Measurements from ENCODE around the gene UPK1B. TPM values are rescaled to one million over a fixed set of nuclear protein-coding genes. Genes with fewer than 3 reads are reported as not detected.
"Not testable (repeated sequence)": the region's sequence is repeated elsewhere in the genome, so short reads cannot be mapped to it uniquely, and the experiment has no call there.

Gene UPK1B
- total RNA-seq (2014; rRNA removed; shearing (Covaris generic)) (not detected in 2 replicates), total RNA-seq (2022) (not detected in 2 replicates), Bru-seq, nascent RNA (not detected), BruChase-seq, experiment 1, labeled RNA remaining after a 6-hour chase (not detected), BruChase-seq, experiment 2, labeled RNA remaining after a 2-hour chase (not detected)
- long read RNA-seq: 0 reads

GRCh38 chr3:119173325-119173724 is at the start of gene UPK1B:
Gene UPK1B (plus strand): TSS chr3:119173598. CDS start chr3:119186742, 13,144 bp downstream.
- Histone ChIP-seq H3K27ac (ENCODE audit: low read depth, low read length, poor library complexity, severe bottlenecking) (no peak within 1 kb of the TSS), H3K4me1 (ENCODE audit: insufficient read depth, low read length, poor library complexity, severe bottlenecking) (no peaks in the 10 kb centered on the region), H3K4me3 (ENCODE audit: low read depth, low read length, poor library complexity, severe bottlenecking) (no peak within 1 kb of the TSS), H4K20me1 (ENCODE audit: insufficient read depth, low read length) (no peaks in the 10 kb centered on the region), H3K36me3 (ENCODE audit: insufficient read depth, low read length) (no peaks in the 10 kb centered on the region), H2AFZ (ENCODE audit: low read length) (no peak within 1 kb of the TSS), H3K4me2 (ENCODE audit: low read length) (no peak within 1 kb of the TSS), H3K9me2 (ENCODE audit: insufficient read depth, low read length) (no peaks in the 10 kb centered on the region), H3K9me3 (ENCODE audit: low read length) (no peaks in the 10 kb centered on the region), H3K79me2 (ENCODE audit: insufficient read depth, low read depth, low read length) (no peaks in the 10 kb centered on the region)
- no peak for DNase-seq (ENCODE audit: low spot score)
- TF ChIP-seq CTCF (conservative IDR thresholded peaks at IDR 0.05; ENCODE audit: low read length) (no peak), EZH2phosphoT487 (IDR thresholded peaks at IDR 0.05; ENCODE audit: borderline replicate concordance, low read depth, low read length) (no peak)
- CTCF ChIA-PET (ENCODE audit: unreplicated experiment): no interaction called here
- intact Hi-C loops (cut with micrococcal nuclease; ENCODE audit: unreplicated experiment): no loop called here
- no TSS peak for BruUV-seq (replicated peaks)
- POLR2A ChIA-PET: interaction anchor here (0.6 kb wide), 1 partner anchor 24 kb away, joined by 4 read pairs; no protein-coding TSS in a partner anchor

GRCh38 chr3:119125342-119125741 is 48.1 kb upstream of the UPK1B start:
- H3K4me3 ChIP-seq (ENCODE audit: low read depth, low read length, poor library complexity, severe bottlenecking): no peak overlapping the region
- H4K20me1 ChIP-seq (ENCODE audit: insufficient read depth, low read length): no peaks in the 10 kb centered on the region
- no peaks in the 10 kb centered on the region for H3K4me1 ChIP-seq (ENCODE audit: insufficient read depth, low read length, poor library complexity, severe bottlenecking)
- H3K36me3 ChIP-seq (ENCODE audit: insufficient read depth, low read length): no peaks in the 10 kb centered on the region
- no peaks in the 10 kb centered on the region for H3K9me2 ChIP-seq (ENCODE audit: insufficient read depth, low read length)
- BruUV-seq (replicated peaks): no TSS peak
- intact Hi-C loops (cut with micrococcal nuclease; ENCODE audit: unreplicated experiment): no loop called here
- no peak for DNase-seq (ENCODE audit: low spot score)
- no peaks in the 10 kb centered on the region for H3K9me3 ChIP-seq (ENCODE audit: low read length)
- H2AFZ ChIP-seq (ENCODE audit: low read length): no peak overlapping the region
- H3K4me2 ChIP-seq (ENCODE audit: low read length): no peak overlapping the region
- ChIA-PET CTCF (ENCODE audit: unreplicated experiment) (no interaction called here), POLR2A (no interaction called here)
- H3K79me2 ChIP-seq (ENCODE audit: insufficient read depth, low read depth, low read length): no peaks in the 10 kb centered on the region
- no peak overlapping the region for H3K27ac ChIP-seq (ENCODE audit: low read depth, low read length, poor library complexity, severe bottlenecking)
- TF ChIP-seq CTCF (conservative IDR thresholded peaks at IDR 0.05; ENCODE audit: low read length) (no peak), EZH2phosphoT487 (IDR thresholded peaks at IDR 0.05; ENCODE audit: borderline replicate concordance, low read depth, low read length) (no peak)

- no peak overlapping the region for H3K4me3 ChIP-seq (ENCODE audit: low read depth, low read length, poor library complexity, severe bottlenecking)
- ChIA-PET CTCF (ENCODE audit: unreplicated experiment) (no interaction called here), POLR2A (no interaction called here)
- no peak overlapping the region for H3K27ac ChIP-seq (ENCODE audit: low read depth, low read length, poor library complexity, severe bottlenecking)
- no peaks in the 10 kb centered on the region for H3K79me2 ChIP-seq (ENCODE audit: insufficient read depth, low read depth, low read length)
- BruUV-seq (replicated peaks): no TSS peak
- H3K9me2 ChIP-seq (ENCODE audit: insufficient read depth, low read length): no peaks in the 10 kb centered on the region
- no peaks in the 10 kb centered on the region for H3K9me3 ChIP-seq (ENCODE audit: low read length)
- H3K4me2 ChIP-seq (ENCODE audit: low read length): no peak overlapping the region
- intact Hi-C loops (cut with micrococcal nuclease; ENCODE audit: unreplicated experiment): no loop called here
- no peak for DNase-seq (ENCODE audit: low spot score)
- no peaks in the 10 kb centered on the region for H3K4me1 ChIP-seq (ENCODE audit: insufficient read depth, low read length, poor library complexity, severe bottlenecking)
- H3K36me3 ChIP-seq (ENCODE audit: insufficient read depth, low read length): no peaks in the 10 kb centered on the region
- TF ChIP-seq CTCF (conservative IDR thresholded peaks at IDR 0.05; ENCODE audit: low read length): no peak
- no peak for TF ChIP-seq EZH2phosphoT487 (IDR thresholded peaks at IDR 0.05; ENCODE audit: borderline replicate concordance, low read depth, low read length)
- no peaks in the 10 kb centered on the region for H4K20me1 ChIP-seq (ENCODE audit: insufficient read depth, low read length)
- no peak overlapping the region for H2AFZ ChIP-seq (ENCODE audit: low read length)
These were observed 47.5 kb upstream of the UPK1B start for GRCh38 chr3:119125742-119126504.

GRCh38 chr3:119130291-119130690 is 43.1 kb upstream of the UPK1B start:
- H3K9me2 ChIP-seq (ENCODE audit: insufficient read depth, low read length); H3K4me3 ChIP-seq (ENCODE audit: low read depth, low read length, poor library complexity, severe bottlenecking); H3K4me1 ChIP-seq (ENCODE audit: insufficient read depth, low read length, poor library complexity, severe bottlenecking); BruUV-seq (replicated peaks); H4K20me1 ChIP-seq (ENCODE audit: insufficient read depth, low read length); H3K27ac ChIP-seq (ENCODE audit: low read depth, low read length, poor library complexity, severe bottlenecking); H2AFZ ChIP-seq (ENCODE audit: low read length); H3K4me2 ChIP-seq (ENCODE audit: low read length); POLR2A ChIA-PET; H3K9me3 ChIP-seq (ENCODE audit: low read length); H3K36me3 ChIP-seq (ENCODE audit: insufficient read depth, low read length); CTCF ChIA-PET (ENCODE audit: unreplicated experiment); H3K79me2 ChIP-seq (ENCODE audit: insufficient read depth, low read depth, low read length); intact Hi-C loops (cut with micrococcal nuclease; ENCODE audit: unreplicated experiment); DNase-seq (ENCODE audit: low spot score): not testable (repeated sequence)

Data from OCI-LY7 (cell line).